ENCODE data around the gene NDUFB6.

NDUFB6 gene

DNA sequence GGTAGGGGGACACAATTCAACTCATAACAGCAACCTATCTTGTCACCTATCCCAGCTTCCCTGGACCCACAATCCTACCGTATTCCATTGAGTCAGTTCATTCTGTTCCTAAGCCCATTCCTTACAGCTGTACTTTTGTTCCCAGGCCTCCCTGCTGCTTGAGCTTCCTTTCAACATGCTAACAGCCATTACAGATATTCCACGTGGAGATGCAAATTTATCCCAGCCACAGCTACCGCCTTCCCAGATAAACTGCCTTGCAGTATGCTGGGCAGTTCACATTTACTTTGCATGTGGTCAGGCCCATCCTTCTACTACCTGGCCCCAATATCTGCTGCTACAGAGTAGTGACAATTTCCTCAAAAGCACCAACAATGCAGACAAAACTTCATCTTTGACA, 70.0 kb downstream of the NDUFB6 start:
- Histone ChIP-seq H3K9me3 (ENCODE audit: control insufficient read depth in 1 of 2, low read length in 2 of 2) (no peaks in the 10 kb centered on the region), H3K4me1 (ENCODE audit: control insufficient read depth in 1 of 2, insufficient read depth in 2 of 2, low read length in 2 of 2) (no peaks in the 10 kb centered on the region), H3K27ac (ENCODE audit: low read length) (no peak overlapping the region), H3K4me3 (ENCODE audit: low read depth in 1 of 2, low read length in 2 of 2) (no peak overlapping the region), H3K36me3 (ENCODE audit: control insufficient read depth in 1 of 2, insufficient read depth in 2 of 2, low read length in 2 of 2) (peaks cover 8 to 10% of the 10 kb centered on the region in 2 donors), H3K27me3 (ENCODE audit: low read depth, low read length) (no peaks in the 10 kb centered on the region)

Measured in muscle layer of duodenum (tissue), 2 donors.